ENCODE data around the gene ATOH8.
A peak's percentile ranks its signal among the peaks of the same experiment; 100 is the strongest.

ATOH8 gene

DNA sequence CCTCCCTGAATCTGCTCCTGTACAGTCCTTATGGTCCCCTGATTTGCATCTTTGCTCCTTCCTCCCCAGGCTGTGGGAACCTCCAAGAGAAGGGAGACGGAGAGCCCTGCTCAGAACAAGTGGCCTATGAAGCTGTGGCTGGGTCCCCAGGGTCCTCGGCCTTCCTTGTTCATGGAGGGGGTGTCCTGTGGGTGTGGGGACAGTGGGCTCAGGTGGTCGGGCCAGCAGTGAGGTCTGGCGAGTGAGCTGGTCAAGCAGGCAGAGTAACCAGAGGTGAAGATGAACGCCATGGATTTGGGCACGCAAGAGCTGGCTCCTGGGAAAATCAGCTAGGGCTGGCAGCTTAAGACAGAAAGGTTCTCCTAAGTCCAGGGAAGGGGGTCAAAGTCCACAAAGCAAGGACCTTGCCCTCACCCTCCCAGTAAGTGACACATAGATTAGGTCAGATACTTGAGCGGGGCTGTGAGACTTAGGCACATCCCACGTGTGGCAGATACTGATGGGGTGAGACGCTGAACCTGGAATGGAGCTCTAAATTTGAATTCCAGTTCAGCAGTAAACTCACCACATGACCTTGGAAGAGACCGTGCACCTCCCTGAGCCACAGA is 34.8 kb upstream of the ATOH8 start:
- no peak for FAIRE-seq
- TF ChIP-seq, protein P1, sequence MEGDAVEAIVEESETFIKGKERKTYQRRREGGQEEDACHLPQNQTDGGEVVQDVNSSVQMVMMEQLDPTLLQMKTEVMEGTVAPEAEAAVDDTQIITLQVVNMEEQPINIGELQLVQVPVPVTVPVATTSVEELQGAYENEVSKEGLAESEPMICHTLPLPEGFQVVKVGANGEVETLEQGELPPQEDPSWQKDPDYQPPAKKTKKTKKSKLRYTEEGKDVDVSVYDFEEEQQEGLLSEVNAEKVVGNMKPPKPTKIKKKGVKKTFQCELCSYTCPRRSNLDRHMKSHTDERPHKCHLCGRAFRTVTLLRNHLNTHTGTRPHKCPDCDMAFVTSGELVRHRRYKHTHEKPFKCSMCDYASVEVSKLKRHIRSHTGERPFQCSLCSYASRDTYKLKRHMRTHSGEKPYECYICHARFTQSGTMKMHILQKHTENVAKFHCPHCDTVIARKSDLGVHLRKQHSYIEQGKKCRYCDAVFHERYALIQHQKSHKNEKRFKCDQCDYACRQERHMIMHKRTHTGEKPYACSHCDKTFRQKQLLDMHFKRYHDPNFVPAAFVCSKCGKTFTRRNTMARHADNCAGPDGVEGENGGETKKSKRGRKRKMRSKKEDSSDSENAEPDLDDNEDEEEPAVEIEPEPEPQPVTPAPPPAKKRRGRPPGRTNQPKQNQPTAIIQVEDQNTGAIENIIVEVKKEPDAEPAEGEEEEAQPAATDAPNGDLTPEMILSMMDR (IDR thresholded peaks at IDR 0.05; ENCODE audit: insufficient read depth, missing control alignments): no peak
- no peak for DNase-seq (ENCODE audit: insufficient read length, low spot score)

DNA sequence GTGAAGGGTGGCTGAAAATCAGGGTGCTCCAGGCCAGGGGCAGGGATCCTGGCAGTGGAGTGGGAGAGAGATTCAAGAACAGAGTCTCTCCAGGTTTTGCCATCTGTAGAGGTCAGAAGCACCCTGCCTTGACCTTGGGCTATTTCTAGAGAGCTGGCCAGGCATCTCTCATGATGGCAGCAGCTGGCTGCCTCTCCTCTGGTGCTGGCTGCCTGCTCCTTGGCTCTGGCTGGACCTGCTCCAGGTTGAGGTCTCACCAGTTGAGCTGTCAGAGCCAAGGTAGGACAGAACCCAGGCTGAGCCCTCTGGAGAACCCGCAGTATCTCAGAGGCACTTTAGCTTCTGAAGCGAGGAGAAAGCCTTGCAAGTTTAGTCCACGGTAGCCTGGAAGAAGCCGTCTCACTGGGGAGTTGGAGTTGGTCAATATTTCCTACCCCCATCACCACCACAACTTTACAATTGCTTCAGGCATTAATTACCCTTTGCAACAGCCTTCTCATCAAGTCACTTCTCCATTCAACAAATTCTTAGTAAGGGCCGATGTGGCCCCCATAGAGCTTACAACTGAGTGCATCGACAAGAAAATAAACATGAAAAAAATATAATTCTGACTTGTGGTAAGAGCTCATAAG is 34.1 kb upstream of the ATOH8 start:
- DNase-seq (ENCODE audit: insufficient read length, low spot score) (no peak), FAIRE-seq (no peak)
- TF ChIP-seq, protein P1 (IDR thresholded peaks at IDR 0.05; ENCODE audit: insufficient read depth, missing control alignments): no peak

DNA sequence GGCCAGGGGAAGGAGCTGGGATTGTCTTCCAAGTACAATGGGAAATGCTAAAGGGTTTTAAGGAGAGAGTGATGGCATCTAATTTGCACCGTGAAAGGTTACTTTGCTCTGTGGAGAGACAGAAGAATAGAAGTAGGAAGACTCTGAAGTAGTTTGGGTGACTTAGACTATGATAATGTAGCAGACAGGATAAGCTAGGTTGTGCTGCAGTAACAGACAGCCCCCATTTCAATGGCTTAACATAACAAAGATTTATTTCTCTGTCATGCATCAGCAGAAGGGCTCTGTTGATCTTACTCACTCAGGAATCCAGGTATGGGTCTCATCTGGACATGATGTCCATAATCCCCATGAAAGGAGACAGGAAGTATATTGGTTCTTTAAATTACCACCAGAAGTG is 33.3 kb upstream of the ATOH8 start:
- TF ChIP-seq, protein P1 (IDR thresholded peaks at IDR 0.05; ENCODE audit: insufficient read depth, missing control alignments): no peak
- FAIRE-seq (no peak), DNase-seq (ENCODE audit: insufficient read length, low spot score) (no peak)

DNA sequence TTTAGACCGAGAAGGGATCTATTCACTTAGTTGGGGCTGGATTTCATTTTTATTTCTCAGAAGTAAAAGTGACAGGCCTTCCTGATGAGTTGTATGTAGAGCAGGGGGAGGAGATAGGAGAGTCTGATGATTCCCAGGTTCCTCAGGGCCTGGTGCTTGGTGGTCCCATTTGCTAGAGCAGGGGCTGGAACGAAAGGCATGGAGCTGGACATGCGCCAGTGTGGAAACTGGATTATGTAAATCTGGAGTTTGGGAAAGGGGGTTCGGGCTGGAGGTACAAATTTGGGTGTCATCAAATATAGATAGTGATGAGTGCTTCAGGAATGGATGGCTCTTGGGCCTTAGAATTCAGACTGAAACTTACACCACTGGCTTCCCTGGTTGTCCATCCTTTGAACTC is 32.1 kb upstream of the ATOH8 start:
- DNase-seq (ENCODE audit: insufficient read length, low spot score) (no peak), FAIRE-seq (no peak)
- TF ChIP-seq, protein P1 (IDR thresholded peaks at IDR 0.05; ENCODE audit: insufficient read depth, missing control alignments): no peak

DNA sequence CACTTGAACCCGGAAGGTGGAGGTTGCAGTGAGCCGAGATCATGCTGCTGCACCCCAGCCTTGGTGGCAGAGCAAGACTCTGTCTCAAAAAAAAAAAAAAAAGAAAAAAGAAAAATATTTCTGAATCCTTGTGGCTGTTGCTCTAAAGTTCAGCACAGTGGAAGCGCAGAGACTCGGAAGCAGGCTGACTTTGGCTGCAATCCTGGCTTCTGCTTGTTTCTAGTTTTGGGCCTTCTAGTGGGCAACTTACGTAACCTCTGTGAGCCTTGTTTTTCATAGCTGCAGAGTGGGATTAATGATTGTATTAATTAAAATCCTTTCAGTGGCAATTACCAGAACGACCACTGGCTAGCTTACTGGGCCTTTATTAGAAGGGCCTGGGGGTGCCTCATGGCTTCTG is 31.3 kb upstream of the ATOH8 start:
- no peak for FAIRE-seq
- TF ChIP-seq, protein P1 (IDR thresholded peaks at IDR 0.05; ENCODE audit: insufficient read depth, missing control alignments): no peak
- DNase-seq (ENCODE audit: insufficient read length, low spot score): no peak

DNA sequence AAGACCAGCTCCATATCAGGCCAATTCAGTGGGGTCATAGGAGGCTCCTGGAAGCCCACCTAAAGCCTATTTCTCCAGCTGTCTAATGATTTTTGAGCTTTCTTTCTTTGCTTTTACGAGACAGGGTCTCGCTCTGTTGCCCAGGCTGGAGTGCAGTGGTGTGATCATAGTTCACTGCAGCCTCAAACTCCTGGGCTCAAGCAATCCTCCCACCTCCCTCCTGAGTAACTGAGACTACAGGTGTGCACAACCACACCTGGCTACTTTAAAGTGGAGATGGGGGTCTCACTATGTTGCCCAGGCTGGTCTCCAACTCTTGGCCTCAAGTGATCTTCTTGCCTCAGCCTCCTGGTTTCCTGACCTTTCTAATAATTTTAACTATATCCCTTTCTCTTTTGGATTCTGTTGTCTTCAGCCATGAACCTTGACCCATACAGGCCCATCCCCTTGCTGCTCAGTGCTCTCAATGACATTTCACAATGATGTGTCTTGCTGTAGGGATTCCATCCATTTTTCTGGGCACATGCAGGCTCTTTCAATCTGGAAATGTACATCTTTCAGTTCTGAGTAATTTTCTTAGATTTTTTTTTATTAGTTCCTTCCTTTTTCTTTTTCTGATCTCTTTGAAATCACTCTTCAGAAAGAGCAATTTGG is 30.0 kb upstream of the ATOH8 start:
- TF ChIP-seq, protein P1 (IDR thresholded peaks at IDR 0.05; ENCODE audit: insufficient read depth, missing control alignments): no peak
- DNase-seq (ENCODE audit: insufficient read length, low spot score) (no peak), FAIRE-seq (no peak)

DNA sequence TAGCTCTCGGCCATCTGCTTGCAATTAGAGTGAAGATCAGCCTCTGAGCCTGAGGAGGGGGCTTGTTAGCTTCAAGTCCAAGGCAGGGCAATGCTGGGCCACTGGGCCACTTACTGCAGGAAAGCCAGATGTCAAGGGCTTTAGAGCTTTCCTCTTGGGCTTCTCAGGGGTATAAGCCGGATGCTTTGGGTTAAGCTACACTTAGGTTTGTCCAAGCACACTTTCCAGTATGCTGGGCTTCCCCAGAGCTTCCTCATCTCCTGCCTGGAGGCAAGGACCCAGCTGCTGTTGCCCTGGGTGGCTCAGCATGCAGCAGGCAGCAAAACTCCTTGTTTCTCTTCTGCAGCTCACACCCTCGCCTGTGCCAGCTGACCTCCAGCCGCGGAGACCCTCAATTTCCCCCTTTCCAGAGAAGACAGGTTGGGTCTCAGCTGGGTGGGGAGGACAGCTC is 29.0 kb upstream of the ATOH8 start:
- DNase-seq (ENCODE audit: insufficient read length, low spot score): peak; percentile 73
- peak; percentile 76 for FAIRE-seq
- TF ChIP-seq, protein P1 (IDR thresholded peaks at IDR 0.05; ENCODE audit: insufficient read depth, missing control alignments): no peak
